T-helper 2 cell treated with Interferon-gamma antibody and Interleukin-4, amounts not matched to agents 5 μg/mL and 100 μg/mL, for 36 hours (primary cell): ENCODE measurements around the gene ARSB.

Experiments
- DNase-seq: peaks from one replicate; pipeline ENCODE4 v3.0.0; 2021; ENCODE audit warnings: low spot score
- H3K27ac Mint-ChIP-seq: one replicate; pipeline ENCODE4 v1.8.0; 2021; ENCODE audit warnings: mild to moderate bottlenecking, mixed read lengths
- H3K27me3 Mint-ChIP-seq: one replicate; pipeline ENCODE4 v1.8.0; 2021; ENCODE audit warnings: low read depth, mixed read lengths
- H3K36me3 Mint-ChIP-seq: one replicate; pipeline ENCODE4 v1.8.0; 2021; ENCODE audit warnings: low read depth, mixed read lengths
- H3K4me1 Mint-ChIP-seq: one replicate; pipeline ENCODE4 v1.8.0; 2021; ENCODE audit warnings: low read depth, mixed read lengths
- H3K4me3 Mint-ChIP-seq: one replicate; pipeline ENCODE4 v1.8.0; 2022; ENCODE audit warnings: mild to moderate bottlenecking, moderate library complexity, mixed read lengths
- H3K9me3 Mint-ChIP-seq: one replicate; pipeline ENCODE4 v1.8.0; 2021; ENCODE audit warnings: mixed read lengths

The ARSB gene

DNA sequence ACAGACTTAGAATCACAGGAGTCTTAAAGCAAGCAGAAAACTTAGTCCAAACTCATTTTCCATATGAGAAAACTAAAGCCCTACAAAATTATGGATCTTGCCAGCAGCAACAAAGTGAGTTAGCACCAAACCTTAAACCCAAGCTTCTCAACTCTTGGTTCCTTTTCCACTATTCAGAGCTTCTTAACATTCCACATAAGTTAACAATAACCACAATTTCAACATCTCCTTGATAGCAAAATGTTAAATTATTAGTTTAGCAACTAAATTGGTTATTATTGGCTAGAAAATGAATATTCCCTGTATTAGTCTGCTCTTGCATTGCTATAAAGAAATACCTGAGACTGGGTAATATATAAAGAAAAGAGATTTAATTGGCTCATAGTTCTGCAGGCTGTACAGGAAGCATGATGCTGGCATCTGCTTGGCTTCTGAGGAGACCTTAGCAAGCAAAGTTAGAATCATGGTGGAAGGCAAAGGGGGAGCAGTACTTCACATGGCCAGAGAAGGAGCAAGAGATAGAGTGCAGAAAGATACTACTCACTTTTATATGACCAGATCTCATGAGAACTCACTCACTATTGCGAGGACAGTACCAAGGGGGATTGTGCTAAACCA lies 26.2 kb upstream of the ARSB start:
- Mint-ChIP-seq H3K4me1 (no peaks in the 10 kb centered on the region), H3K4me3 (no peak overlapping the region), H3K27me3 (peaks cover 47% of the 10 kb centered on the region), H3K27ac (no peak overlapping the region), H3K36me3 (no peaks in the 10 kb centered on the region), H3K9me3 (no peaks in the 10 kb centered on the region)
- DNase-seq, result no peak

GRCh38 chr5:79008362-79008761 lies 23.3 kb upstream of the ARSB start:
- Mint-ChIP-seq H3K27ac (no peak overlapping the region), H3K9me3 (no peaks in the 10 kb centered on the region), H3K4me1 (no peaks in the 10 kb centered on the region)

GRCh38 chr5:79007872-79008271 lies 22.8 kb upstream of the ARSB start:
- Mint-ChIP-seq H3K4me1 (no peaks in the 10 kb centered on the region), H3K27ac (no peak overlapping the region), H3K4me3 (no peak overlapping the region), H3K9me3 (no peaks in the 10 kb centered on the region), H3K36me3 (no peaks in the 10 kb centered on the region), H3K27me3 (peaks cover 54% of the 10 kb centered on the region)
- no peak for DNase-seq

More at GRCh38 chr5:79008362-79008761, 23.3 kb upstream of the ARSB start:
- Mint-ChIP-seq H3K27me3 (peaks cover 55% of the 10 kb centered on the region), H3K4me3 (no peak overlapping the region), H3K36me3 (no peaks in the 10 kb centered on the region)
- DNase-seq, result no peak

DNA sequence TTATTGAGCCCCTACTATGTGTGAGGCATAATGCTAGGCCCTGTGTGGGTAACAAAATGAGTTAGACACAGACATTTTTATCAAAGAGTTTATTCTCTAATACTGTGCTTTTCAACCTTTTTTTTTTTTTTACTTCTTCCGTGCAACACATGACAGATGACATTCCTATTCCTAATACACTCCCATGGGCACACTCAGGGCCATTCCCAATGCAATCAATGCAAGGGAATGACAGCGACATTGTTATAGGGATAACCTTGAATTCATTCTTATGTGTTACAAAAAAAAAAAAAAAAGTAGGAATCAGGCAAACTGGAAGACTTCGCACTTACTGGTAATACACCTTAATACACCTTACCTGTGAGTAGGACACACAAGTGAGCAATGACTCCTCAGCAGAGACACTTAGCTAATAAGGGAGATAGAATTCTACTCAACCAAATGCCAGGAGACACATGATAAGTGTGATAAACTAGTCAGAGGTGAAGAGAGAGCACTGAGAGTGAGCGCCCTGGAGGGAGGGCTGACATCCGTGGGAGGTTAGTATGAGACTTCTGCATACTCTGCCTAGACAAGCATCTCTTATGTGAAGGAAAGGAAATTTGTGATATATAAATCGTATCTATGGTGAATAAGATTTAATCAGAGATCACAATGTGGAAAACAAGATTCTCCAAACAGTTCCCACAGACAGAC lies 21.0 kb upstream of the ARSB start:
- Mint-ChIP-seq H3K36me3 (no peaks in the 10 kb centered on the region), H3K4me1 (no peaks in the 10 kb centered on the region), H3K9me3 (no peaks in the 10 kb centered on the region), H3K4me3 (no peak overlapping the region), H3K27ac (no peak overlapping the region), H3K27me3 (peaks cover 55% of the 10 kb centered on the region)
- no peak for DNase-seq

GRCh38 chr5:79005151-79005550 lies 20.0 kb upstream of the ARSB start:
- no peak for DNase-seq

GRCh38 chr5:79002374-79002773 lies 17.3 kb upstream of the ARSB start:
- Mint-ChIP-seq H3K36me3 (peaks cover 1% of the 10 kb centered on the region), H3K4me3 (no peak overlapping the region), H3K9me3 (no peaks in the 10 kb centered on the region), H3K27me3 (peaks cover 53% of the 10 kb centered on the region), H3K4me1 (no peaks in the 10 kb centered on the region), H3K27ac (no peak overlapping the region)
- no peak for DNase-seq

More at GRCh38 chr5:79005151-79005550, 20.0 kb upstream of the ARSB start:
- H3K4me1 Mint-ChIP-seq, result no peaks in the 10 kb centered on the region
- no peak overlapping the region for H3K27ac Mint-ChIP-seq
- H3K36me3 Mint-ChIP-seq, result peaks cover 1% of the 10 kb centered on the region
- H3K4me3 Mint-ChIP-seq, result no peak overlapping the region
- peaks cover 50% of the 10 kb centered on the region for H3K27me3 Mint-ChIP-seq
- H3K9me3 Mint-ChIP-seq, result no peaks in the 10 kb centered on the region

GRCh38 chr5:79001471-79001870 lies 16.4 kb upstream of the ARSB start:
- H3K9me3 Mint-ChIP-seq, result no peaks in the 10 kb centered on the region
- peaks cover 1% of the 10 kb centered on the region for H3K36me3 Mint-ChIP-seq
- H3K27me3 Mint-ChIP-seq, result peaks cover 50% of the 10 kb centered on the region
- H3K27ac Mint-ChIP-seq, result no peak overlapping the region
- no peaks in the 10 kb centered on the region for H3K4me1 Mint-ChIP-seq
- DNase-seq, result no peak
- H3K4me3 Mint-ChIP-seq, result no peak overlapping the region

DNA sequence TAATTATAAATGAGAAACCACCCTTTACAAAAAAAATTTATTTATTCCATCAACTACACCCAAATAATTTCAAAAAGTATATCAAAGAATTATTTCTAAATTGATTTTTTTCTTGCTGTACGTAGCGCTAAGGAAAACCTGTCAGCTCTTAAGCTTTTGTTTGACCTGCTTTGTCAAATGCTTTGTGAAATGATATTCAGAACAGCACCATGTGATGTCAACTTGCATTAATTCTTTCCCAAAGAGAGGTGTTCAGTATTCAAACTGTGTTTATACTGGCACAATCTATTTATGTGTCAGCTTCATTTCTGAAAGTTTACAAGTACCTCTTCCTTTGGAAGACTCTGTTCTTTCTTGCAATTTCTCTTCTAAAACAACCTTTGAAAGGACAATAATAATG lies 12.0 kb upstream of the ARSB start:
- Mint-ChIP-seq H3K9me3 (peaks cover 8% of the 10 kb centered on the region), H3K4me3 (no peak overlapping the region), H3K4me1 (peaks cover 15% of the 10 kb centered on the region), H3K27ac (no peak overlapping the region), H3K27me3 (peaks cover 27% of the 10 kb centered on the region), H3K36me3 (peaks cover 1% of the 10 kb centered on the region)
- no peak for DNase-seq

DNA sequence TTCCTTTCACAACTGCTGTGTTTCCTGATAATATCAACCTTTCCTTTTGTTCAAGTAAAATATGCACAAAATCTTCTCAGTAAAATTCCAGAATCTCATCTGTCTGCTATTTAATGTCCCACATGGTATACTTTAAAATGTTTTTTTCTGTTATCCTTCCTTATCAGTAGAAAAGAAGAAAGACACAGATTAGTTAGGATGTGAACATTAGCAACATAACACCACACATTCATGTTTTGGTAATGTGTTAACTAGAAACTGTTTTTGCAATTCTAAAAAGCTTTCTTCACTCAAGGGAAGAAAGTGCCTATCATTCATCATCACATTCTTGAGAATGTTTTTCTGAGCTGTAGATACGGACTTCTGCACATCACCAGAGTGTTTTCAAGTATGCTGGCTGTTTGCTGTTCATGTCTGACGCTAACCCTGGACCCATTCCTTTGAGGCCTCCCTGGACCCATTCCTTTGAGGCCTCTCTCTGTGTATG lies 10.5 kb upstream of the ARSB start:
- H3K4me3 Mint-ChIP-seq, result no peak overlapping the region
- DNase-seq, result no peak
- no peak overlapping the region for H3K27ac Mint-ChIP-seq
- peaks cover 8% of the 10 kb centered on the region for H3K9me3 Mint-ChIP-seq
- peaks cover 21% of the 10 kb centered on the region for H3K27me3 Mint-ChIP-seq
- no peaks in the 10 kb centered on the region for H3K36me3 Mint-ChIP-seq
- peaks cover 17% of the 10 kb centered on the region for H3K4me1 Mint-ChIP-seq

- Mint-ChIP-seq H3K27me3 (peaks cover 9% of the 10 kb centered on the region), H3K27ac (no peak overlapping the region), H3K4me1 (peaks cover 17% of the 10 kb centered on the region), H3K9me3 (peaks cover 8% of the 10 kb centered on the region), H3K4me3 (no peak overlapping the region), H3K36me3 (no peaks in the 10 kb centered on the region)
- no peak for DNase-seq
Observed at GRCh38 chr5:78993165-78993564, 8.1 kb upstream of the ARSB start.

GRCh38 chr5:78992146-78992545 lies 7.0 kb upstream of the ARSB start:
- H3K27me3 Mint-ChIP-seq, result peaks cover 4% of the 10 kb centered on the region
- H3K4me3 Mint-ChIP-seq, result no peak overlapping the region

GRCh38 chr5:78989080-78989479 lies 4.0 kb upstream of the ARSB start:
- Mint-ChIP-seq H3K4me3 (no peak overlapping the region), H3K27ac (no peak overlapping the region), H3K36me3 (peaks cover 1% of the 10 kb centered on the region), H3K4me1 (peaks cover 27% of the 10 kb centered on the region), H3K9me3 (no peaks in the 10 kb centered on the region), H3K27me3 (no peaks in the 10 kb centered on the region)
- no peak for DNase-seq

More at GRCh38 chr5:78992146-78992545, 7.0 kb upstream of the ARSB start:
- no peak for DNase-seq
- Mint-ChIP-seq H3K27ac (no peak overlapping the region), H3K4me1 (peaks cover 17% of the 10 kb centered on the region), H3K9me3 (peaks cover 8% of the 10 kb centered on the region), H3K36me3 (no peaks in the 10 kb centered on the region)

DNA sequence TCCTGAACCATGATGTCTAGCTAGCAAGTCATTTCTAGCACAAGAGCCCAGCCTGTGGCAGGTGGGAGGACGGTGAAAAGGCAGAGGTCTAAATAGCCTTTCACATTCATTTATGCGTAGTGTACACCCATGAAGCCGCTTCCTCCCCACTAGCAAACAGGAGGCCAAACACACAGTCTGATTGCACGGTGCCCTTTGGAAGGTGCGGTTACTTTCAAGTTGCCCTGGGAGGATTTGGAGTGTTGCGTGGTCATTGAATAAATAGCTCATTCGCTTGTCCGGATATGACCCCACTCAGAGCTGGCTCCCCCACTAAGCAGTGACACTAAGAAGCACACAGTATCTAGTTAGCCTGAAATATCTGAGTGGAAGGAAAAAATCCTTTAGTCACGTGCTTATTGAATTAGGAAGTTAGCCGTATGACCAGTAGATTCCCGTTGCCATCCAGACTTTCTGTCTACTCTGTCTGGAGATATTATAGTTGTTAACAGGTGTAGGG lies 664 bp upstream of the ARSB start:
- Mint-ChIP-seq H3K4me1 (peaks cover 32% of the 10 kb centered on the region), H3K27ac (peak overlapping the region; percentile 96), H3K36me3 (peaks cover 2% of the 10 kb centered on the region), H3K9me3 (no peaks in the 10 kb centered on the region), H3K27me3 (no peaks in the 10 kb centered on the region), H3K4me3 (peak overlapping the region; percentile 91)
- peak; percentile 78 for DNase-seq

DNA sequence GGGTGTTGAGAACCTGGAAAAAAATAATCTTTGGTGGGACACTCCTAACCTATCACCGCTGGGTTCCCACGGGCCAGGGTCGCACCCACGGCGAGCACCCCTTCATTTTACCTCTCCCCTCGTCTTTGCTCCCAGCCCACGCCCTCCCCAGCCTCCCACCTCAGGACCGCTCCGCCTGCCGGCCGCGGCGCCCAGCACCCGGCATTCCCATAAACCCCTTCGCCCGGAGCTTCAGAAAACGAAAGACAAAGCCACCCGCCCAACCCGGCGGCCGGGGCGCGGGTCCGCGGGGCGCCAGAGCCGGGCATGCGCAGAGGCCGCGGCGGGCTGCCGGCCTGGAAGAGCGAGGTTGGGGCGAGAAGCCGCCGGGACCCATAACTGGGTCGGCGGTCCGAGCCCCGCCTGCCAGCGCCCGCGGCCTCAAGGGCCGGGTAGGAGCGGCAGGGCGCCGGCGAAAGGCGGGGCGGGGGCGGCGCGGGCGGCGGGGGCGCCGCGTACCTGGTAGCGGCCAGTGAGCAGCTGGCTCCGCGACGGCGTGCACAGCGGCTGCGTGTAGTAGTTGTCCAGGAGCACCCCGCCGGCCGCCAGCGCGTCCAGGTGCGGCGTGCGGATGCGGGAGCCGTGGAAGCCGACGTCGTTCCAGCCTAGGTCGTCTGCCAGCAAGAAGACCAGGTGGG lies 533 bp downstream of the ARSB start:
- peaks cover 2% of the 10 kb centered on the region for H3K36me3 Mint-ChIP-seq
- no peaks in the 10 kb centered on the region for H3K9me3 Mint-ChIP-seq
- H3K4me1 Mint-ChIP-seq, result peaks cover 37% of the 10 kb centered on the region
- H3K4me3 Mint-ChIP-seq, result peak overlapping the region; percentile 91
- H3K27ac Mint-ChIP-seq, result peak overlapping the region; percentile 90
- peak; percentile 86 for DNase-seq
- H3K27me3 Mint-ChIP-seq, result no peaks in the 10 kb centered on the region
